Inferior parietal cortex (tissue), 1 donor: ENCODE results near the gene METTL24.
A peak's percentile ranks its signal among the peaks of the same experiment; 100 is the strongest.
"Not testable (repeated sequence)": the region's sequence is repeated elsewhere in the genome, so short reads cannot be mapped to it uniquely, and the experiment has no call there.

ENCODE experiments used
- DNase-seq: peaks from one replicate; pipeline ENCODE4 v3.0.0-alpha.2; 2016; ENCODE audit errors: extremely low spot score

The METTL24 gene

GRCh38 chr6:110363748-110364147, 5.6 kb upstream of the METTL24 start:
- DNase-seq = no peak

- DNase-seq = no peak
These were observed 2.5 kb upstream of the METTL24 start for GRCh38 chr6:110360676-110361075.

GRCh38 chr6:110359556-110359955, 1.4 kb upstream of the METTL24 start:
- no peak for DNase-seq

GRCh38 chr6:110358553-110359160, 508 bp upstream of the METTL24 start:
- DNase-seq = peak; percentile 50

- DNase-seq = no peak
These were observed 868 bp downstream of the METTL24 start for GRCh38 chr6:110357298-110357663.

- DNase-seq = no peak
These were observed 1.4 kb downstream of the METTL24 start for GRCh38 chr6:110356778-110357177.

- DNase-seq = peak; percentile 39
These were observed 2.4 kb downstream of the METTL24 start for GRCh38 chr6:110355727-110356126.

- no peak for DNase-seq
These were observed 3.1 kb downstream of the METTL24 start for GRCh38 chr6:110355022-110355421.

GRCh38 chr6:110354153-110354552, 4.0 kb downstream of the METTL24 start:
- peak; percentile 27 for DNase-seq

- DNase-seq = no peak
These were observed 4.6 kb downstream of the METTL24 start for GRCh38 chr6:110353457-110354001.

- DNase-seq = peak; percentile 36
These were observed 5.4 kb downstream of the METTL24 start for GRCh38 chr6:110352563-110353262.

- no peak for DNase-seq
These were observed 6.2 kb downstream of the METTL24 start for GRCh38 chr6:110351986-110352385.

- DNase-seq = no peak
These were observed 6.6 kb downstream of the METTL24 start for GRCh38 chr6:110351546-110351945.

- not testable (repeated sequence) for DNase-seq
These were observed 7.6 kb downstream of the METTL24 start for GRCh38 chr6:110350593-110350992.

- DNase-seq = no peak
These were observed 9.0 kb downstream of the METTL24 start for GRCh38 chr6:110348961-110349690.

- DNase-seq = no peak
These were observed 13.1 kb downstream of the METTL24 start for GRCh38 chr6:110345025-110345424.

- no peak for DNase-seq
These were observed 15.4 kb downstream of the METTL24 start for GRCh38 chr6:110342759-110343158.

GRCh38 chr6:110341663-110342596, 16.2 kb downstream of the METTL24 start:
- DNase-seq = peak; percentile 48

GRCh38 chr6:110341067-110341466, 17.1 kb downstream of the METTL24 start:
- no peak for DNase-seq

- peak; percentile 52 for DNase-seq
These were observed 17.7 kb downstream of the METTL24 start for GRCh38 chr6:110340392-110340965.

GRCh38 chr6:110338820-110339470, 19.2 kb downstream of the METTL24 start:
- no peak for DNase-seq
